ENCODE results near the gene DLGAP1. TPM values are rescaled to one million over a fixed set of nuclear protein-coding genes. Genes with fewer than 3 reads are reported as not detected.

DLGAP1 gene
- total and polyA plus RNA-seq, 3 experiments from 2014 or later = 0.07 to 0.46 TPM; not detected in 1

DNA sequence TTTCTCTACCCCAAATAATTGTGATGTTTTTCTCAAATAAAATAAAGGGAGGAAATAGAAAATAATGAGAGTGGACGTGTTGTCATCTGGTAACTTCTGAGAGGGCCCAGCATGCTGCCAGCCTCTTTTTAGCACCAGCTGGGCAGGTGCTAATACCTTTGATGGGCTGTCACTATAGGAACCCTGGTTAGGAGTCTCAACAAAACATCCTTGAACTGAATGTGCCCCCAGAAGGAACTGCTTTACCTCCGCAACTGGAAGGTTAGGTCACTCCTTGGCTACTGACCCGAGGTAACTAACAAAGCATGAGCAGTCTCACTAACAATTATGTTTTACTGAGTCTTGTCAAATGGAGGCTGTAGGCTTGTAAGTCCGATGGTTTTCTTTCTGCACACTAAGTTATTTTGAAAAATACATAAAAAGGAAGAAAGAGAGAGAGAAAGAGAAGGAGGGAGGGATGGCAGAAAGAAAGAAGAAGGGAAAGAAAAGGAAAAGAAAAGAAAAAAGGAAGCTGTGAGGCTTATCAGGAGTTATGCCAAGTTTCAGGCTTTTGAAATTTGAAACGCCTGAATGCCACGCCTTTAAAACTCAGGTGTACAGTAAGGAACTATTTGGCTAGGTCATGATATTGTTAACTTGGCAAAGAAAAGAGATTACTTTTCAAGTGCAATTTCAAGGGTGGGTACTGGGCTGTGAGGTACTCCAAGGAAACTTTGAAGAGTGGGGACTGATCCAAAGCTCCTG lies 914.1 kb downstream of the DLGAP1 start:
- ChIA-PET POLR2A (interaction anchor here (1.0 kb wide), 1 partner anchor 12 kb away, joined by 3 read pairs; no protein-coding TSS in a partner anchor), CTCF (no interaction called here)
- Histone ChIP-seq H3K4me3 (ENCODE audit: low read length) (no peak overlapping the region), H3K27me3 (ENCODE audit: insufficient read depth, low read length, poor library complexity, severe bottlenecking) (no peaks in the 10 kb centered on the region), H3K4me1 (ENCODE audit: insufficient read depth, low read length) (no peaks in the 10 kb centered on the region), H3K27ac (ENCODE audit: low read depth, low read length) (no peak overlapping the region), H3K36me3 (ENCODE audit: insufficient read depth, low read length) (no peaks in the 10 kb centered on the region), H3K9me3 (ENCODE audit: low read length) (no peaks in the 10 kb centered on the region)
- no peak overlapping the region for H3K4me3 Mint-ChIP-seq
- no peaks in the 10 kb centered on the region for H3K9me3 Mint-ChIP-seq
- no peak for DNase-seq
- no peak overlapping the region for H3K27ac Mint-ChIP-seq
- no peaks in the 10 kb centered on the region for H3K4me1 Mint-ChIP-seq
- peaks cover 0 to 4% (median 0%) of the 10 kb centered on the region in 3 donors for H3K36me3 Mint-ChIP-seq
- peaks cover 6 to 7% of the 10 kb centered on the region in 2 donors for H3K27me3 Mint-ChIP-seq

- DNase-seq = no peak
- POLR2A ChIA-PET = no interaction called here
- Histone ChIP-seq H3K27me3 (ENCODE audit: insufficient read depth, low read length, poor library complexity, severe bottlenecking) (no peaks in the 10 kb centered on the region), H3K27ac (ENCODE audit: low read depth, low read length) (no peak overlapping the region), H3K4me1 (ENCODE audit: insufficient read depth, low read length) (no peaks in the 10 kb centered on the region), H3K4me3 (ENCODE audit: low read length) (no peak overlapping the region), H3K9me3 (ENCODE audit: low read length) (no peaks in the 10 kb centered on the region), H3K36me3 (ENCODE audit: insufficient read depth, low read length) (no peaks in the 10 kb centered on the region)
- H3K36me3 Mint-ChIP-seq = peaks cover 0 to 4% (median 0%) of the 10 kb centered on the region in 3 donors
- H3K4me3 Mint-ChIP-seq = no peak overlapping the region
- H3K27me3 Mint-ChIP-seq = peaks cover 5 to 7% of the 10 kb centered on the region in 2 donors
- H3K9me3 Mint-ChIP-seq = no peaks in the 10 kb centered on the region
- CTCF ChIA-PET = no interaction called here
- no peaks in the 10 kb centered on the region for H3K4me1 Mint-ChIP-seq
- no peak overlapping the region for H3K27ac Mint-ChIP-seq
Measured at GRCh38 chr18:3538954-3539617, 916.0 kb downstream of the DLGAP1 start.

GRCh38 chr18:3538456-3538855 lies 916.7 kb downstream of the DLGAP1 start:
- Mint-ChIP-seq H3K27me3 (peaks cover 3% of the 10 kb centered on the region in 2 donors), H3K9me3 (no peaks in the 10 kb centered on the region), H3K4me1 (no peaks in the 10 kb centered on the region), H3K4me3 (no peak overlapping the region), H3K27ac (no peak overlapping the region), H3K36me3 (peaks cover 0 to 2% (median 0%) of the 10 kb centered on the region in 3 donors)
- CTCF ChIA-PET = no interaction called here
- H3K9me3 ChIP-seq (ENCODE audit: low read length) = no peaks in the 10 kb centered on the region
- no peaks in the 10 kb centered on the region for H3K27me3 ChIP-seq (ENCODE audit: insufficient read depth, low read length, poor library complexity, severe bottlenecking)
- no peak for DNase-seq
- no peaks in the 10 kb centered on the region for H3K36me3 ChIP-seq (ENCODE audit: insufficient read depth, low read length)
- H3K4me1 ChIP-seq (ENCODE audit: insufficient read depth, low read length) = no peaks in the 10 kb centered on the region
- POLR2A ChIA-PET = no interaction called here
- no peak overlapping the region for H3K27ac ChIP-seq (ENCODE audit: low read depth, low read length)
- no peak overlapping the region for H3K4me3 ChIP-seq (ENCODE audit: low read length)

DNA sequence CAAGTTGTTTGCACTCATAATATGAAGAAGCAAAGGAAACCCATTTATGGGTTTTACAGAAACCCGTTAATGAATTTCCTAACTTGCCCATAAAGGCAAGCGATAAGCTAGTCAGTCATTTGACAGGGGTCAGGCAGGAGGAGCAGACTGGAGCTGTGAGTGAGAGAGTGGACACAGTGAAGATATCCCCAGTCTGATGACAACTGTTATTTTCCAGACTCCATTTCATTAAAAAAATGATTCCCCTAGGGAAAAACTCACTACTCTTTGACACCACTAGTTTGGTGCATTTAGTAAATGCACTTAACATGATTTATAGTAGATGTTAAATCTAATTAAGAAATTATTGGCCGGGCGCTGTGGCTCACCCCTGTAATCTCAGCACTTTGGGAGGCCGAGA lies 924.3 kb downstream of the DLGAP1 start:
- POLR2A ChIA-PET = no interaction called here
- H3K9me3 Mint-ChIP-seq = no peaks in the 10 kb centered on the region

GRCh38 chr18:3529601-3530000 lies 925.5 kb downstream of the DLGAP1 start:
- H3K4me3 Mint-ChIP-seq = no peak overlapping the region
- H3K27me3 Mint-ChIP-seq = no peaks in the 10 kb centered on the region

More for the DNA sequence above, 924.3 kb downstream of the DLGAP1 start:
- no peak for DNase-seq
- H3K27ac Mint-ChIP-seq = no peak overlapping the region
- Histone ChIP-seq H3K9me3 (ENCODE audit: low read length) (no peaks in the 10 kb centered on the region), H3K4me3 (ENCODE audit: low read length) (no peak overlapping the region), H3K27me3 (ENCODE audit: insufficient read depth, low read length, poor library complexity, severe bottlenecking) (no peaks in the 10 kb centered on the region), H3K36me3 (ENCODE audit: insufficient read depth, low read length) (no peaks in the 10 kb centered on the region), H3K27ac (ENCODE audit: low read depth, low read length) (no peak overlapping the region), H3K4me1 (ENCODE audit: insufficient read depth, low read length) (peaks cover 10% of the 10 kb centered on the region)
- CTCF ChIA-PET = no interaction called here
- H3K36me3 Mint-ChIP-seq = peaks cover 0 to under 1% (median 0%) of the 10 kb centered on the region in 3 donors
- peaks cover 13 to 16% (median 15%) of the 10 kb centered on the region in 3 donors for H3K4me1 Mint-ChIP-seq
- H3K27me3 Mint-ChIP-seq = no peaks in the 10 kb centered on the region
- H3K4me3 Mint-ChIP-seq = no peak overlapping the region

DNA sequence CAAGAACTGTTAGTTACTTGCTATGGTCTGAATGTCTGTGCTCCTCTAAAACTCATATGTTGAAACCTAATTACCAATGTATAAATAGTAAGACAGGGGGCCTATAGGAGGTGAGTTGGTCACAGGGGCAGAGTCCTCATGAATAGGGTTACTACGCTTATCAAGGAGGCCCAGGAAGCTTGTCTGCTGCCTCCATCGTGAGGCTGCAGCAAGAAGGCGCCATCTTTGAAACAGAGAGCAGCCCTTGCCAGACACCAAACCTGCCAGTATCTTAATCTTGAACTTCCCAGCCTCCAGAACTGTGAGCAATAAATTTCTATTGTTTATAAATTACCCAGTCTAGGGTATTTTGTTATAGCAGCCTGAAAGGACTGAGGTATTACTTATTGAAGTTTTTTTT lies 926.0 kb downstream of the DLGAP1 start:
- Mint-ChIP-seq H3K9me3 (peaks cover 0 to 2% (median 0%) of the 10 kb centered on the region in 5 donors), H3K4me3 (no peak overlapping the region), H3K4me1 (peaks cover 16 to 19% (median 19%) of the 10 kb centered on the region in 3 donors), H3K27me3 (no peaks in the 10 kb centered on the region), H3K36me3 (peaks cover 0 to 3% (median 0%) of the 10 kb centered on the region in 3 donors), H3K27ac (no peak overlapping the region)
- H3K27me3 ChIP-seq (ENCODE audit: insufficient read depth, low read length, poor library complexity, severe bottlenecking) = no peaks in the 10 kb centered on the region
- no peak overlapping the region for H3K27ac ChIP-seq (ENCODE audit: low read depth, low read length)
- no peaks in the 10 kb centered on the region for H3K9me3 ChIP-seq (ENCODE audit: low read length)
- peaks cover 13% of the 10 kb centered on the region for H3K4me1 ChIP-seq (ENCODE audit: insufficient read depth, low read length)
- ChIA-PET CTCF (interaction anchor here (1.1 to 1.8 kb wide), 2 partner anchors 12 to 65 kb away, joined by 3 to 7 read pairs; no protein-coding TSS in a partner anchor), POLR2A (interaction anchor here (1.2 kb wide), 1 partner anchor 13 kb away, joined by 3 read pairs; no protein-coding TSS in a partner anchor)
- H3K4me3 ChIP-seq (ENCODE audit: low read length) = no peak overlapping the region
- no peak for DNase-seq
- no peaks in the 10 kb centered on the region for H3K36me3 ChIP-seq (ENCODE audit: insufficient read depth, low read length)

More at GRCh38 chr18:3529601-3530000, 925.5 kb downstream of the DLGAP1 start:
- Mint-ChIP-seq H3K36me3 (peaks cover 0 to 3% (median 0%) of the 10 kb centered on the region in 3 donors), H3K9me3 (peaks cover 0 to 2% (median 0%) of the 10 kb centered on the region in 5 donors), H3K4me1 (peaks cover 16 to 19% (median 19%) of the 10 kb centered on the region in 3 donors), H3K27ac (no peak overlapping the region)
- no peak for DNase-seq
- CTCF ChIA-PET = interaction anchor here (1.1 to 1.8 kb wide), 2 partner anchors 12 to 64 kb away, joined by 3 to 7 read pairs; no protein-coding TSS in a partner anchor
- H3K9me3 ChIP-seq (ENCODE audit: low read length) = no peaks in the 10 kb centered on the region
- no peaks in the 10 kb centered on the region for H3K36me3 ChIP-seq (ENCODE audit: insufficient read depth, low read length)
- peaks cover 13% of the 10 kb centered on the region for H3K4me1 ChIP-seq (ENCODE audit: insufficient read depth, low read length)
- no peak overlapping the region for H3K27ac ChIP-seq (ENCODE audit: low read depth, low read length)
- no peaks in the 10 kb centered on the region for H3K27me3 ChIP-seq (ENCODE audit: insufficient read depth, low read length, poor library complexity, severe bottlenecking)
- POLR2A ChIA-PET = interaction anchor here (1.2 kb wide), 1 partner anchor 12 kb away, joined by 3 read pairs; no protein-coding TSS in a partner anchor
- no peak overlapping the region for H3K4me3 ChIP-seq (ENCODE audit: low read length)

DNA sequence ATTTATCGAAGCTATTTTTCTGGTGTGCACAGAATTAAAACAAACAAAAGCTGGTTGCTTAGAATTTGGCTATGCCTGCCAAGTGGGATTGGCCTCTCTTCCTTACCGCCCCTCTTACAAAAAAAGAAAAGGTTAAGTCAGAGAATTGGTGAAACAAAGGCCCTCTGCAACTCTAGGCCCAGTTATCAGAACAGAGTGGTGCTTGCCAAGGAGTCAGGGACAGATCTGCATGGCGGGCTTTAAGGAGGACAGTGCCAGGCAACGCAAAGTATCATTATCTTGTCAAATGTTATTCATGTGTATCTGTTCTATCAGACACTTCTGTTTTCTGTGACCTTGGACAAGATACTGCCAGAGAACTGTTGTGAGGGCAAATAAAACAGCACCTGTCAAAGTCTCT lies 926.9 kb downstream of the DLGAP1 start:
- Mint-ChIP-seq H3K9me3 (peaks cover 0 to 9% (median 7%) of the 10 kb centered on the region in 5 donors), H3K27ac (no peak overlapping the region), H3K4me3 (no peak overlapping the region), H3K36me3 (peaks cover 0 to 3% (median 0%) of the 10 kb centered on the region in 3 donors), H3K27me3 (no peaks in the 10 kb centered on the region), H3K4me1 (peaks cover 16 to 19% (median 19%) of the 10 kb centered on the region in 3 donors)
- no peak overlapping the region for H3K27ac ChIP-seq (ENCODE audit: low read depth, low read length)
- peaks cover 13% of the 10 kb centered on the region for H3K4me1 ChIP-seq (ENCODE audit: insufficient read depth, low read length)
- no peaks in the 10 kb centered on the region for H3K36me3 ChIP-seq (ENCODE audit: insufficient read depth, low read length)
- H3K4me3 ChIP-seq (ENCODE audit: low read length) = no peak overlapping the region
- no peak for DNase-seq
- CTCF ChIA-PET = interaction anchor here (1.8 kb wide), 1 partner anchor 11 kb away, joined by 7 read pairs; no protein-coding TSS in a partner anchor
- no peaks in the 10 kb centered on the region for H3K27me3 ChIP-seq (ENCODE audit: insufficient read depth, low read length, poor library complexity, severe bottlenecking)
- no peaks in the 10 kb centered on the region for H3K9me3 ChIP-seq (ENCODE audit: low read length)
- POLR2A ChIA-PET = no interaction called here

All from CD8-positive, alpha-beta memory T cell (primary cell).